GM18909 (cell line): ENCODE data around the gene ATP2B2.

Source experiments
- ATAC-seq: cut with Tn5 transposase; IDR thresholded peaks from one replicate; pipeline ENCODE4 v1.9.1; 2021; ENCODE audit warnings: mild to moderate bottlenecking; ENCODE audit not compliant: unreplicated experiment, poor library complexity

ATP2B2 gene

GRCh38 chr3:10513306-10513705 lies 7.9 kb upstream of the ATP2B2 start:
- ATAC-seq: no peak

GRCh38 chr3:10512687-10513086 lies 7.3 kb upstream of the ATP2B2 start:
- no peak for ATAC-seq

GRCh38 chr3:10511809-10512494 lies 6.6 kb upstream of the ATP2B2 start:
- no peak for ATAC-seq

GRCh38 chr3:10510743-10511432 lies 5.5 kb upstream of the ATP2B2 start:
- ATAC-seq: no peak

GRCh38 chr3:10510086-10510742 lies 4.8 kb upstream of the ATP2B2 start:
- no peak for ATAC-seq

GRCh38 chr3:10509325-10509724 lies 3.9 kb upstream of the ATP2B2 start:
- no peak for ATAC-seq

- no peak for ATAC-seq
These were observed 3.4 kb upstream of the ATP2B2 start for GRCh38 chr3:10508619-10509260.

- ATAC-seq: no peak
These were observed 2.8 kb upstream of the ATP2B2 start for GRCh38 chr3:10508235-10508618.

- no peak for ATAC-seq
These were observed 1.9 kb upstream of the ATP2B2 start for GRCh38 chr3:10507331-10507730.

GRCh38 chr3:10506696-10507095 lies 1.3 kb upstream of the ATP2B2 start:
- ATAC-seq: no peak

GRCh38 chr3:10505791-10506585 lies 602 bp upstream of the ATP2B2 start:
- ATAC-seq: no peak

GRCh38 chr3:10504171-10505049 lies 976 bp downstream of the ATP2B2 start:
- no peak for ATAC-seq

- ATAC-seq: no peak
These were observed 2.1 kb downstream of the ATP2B2 start for GRCh38 chr3:10503217-10503796.

GRCh38 chr3:10502185-10502880 lies 3.1 kb downstream of the ATP2B2 start:
- ATAC-seq: no peak

GRCh38 chr3:10501664-10502052 lies 3.7 kb downstream of the ATP2B2 start:
- no peak for ATAC-seq

- ATAC-seq: no peak
These were observed 4.4 kb downstream of the ATP2B2 start for GRCh38 chr3:10500717-10501663.

GRCh38 chr3:10498271-10498670 lies 7.1 kb downstream of the ATP2B2 start:
- ATAC-seq: no peak
